MM.1S (cell line): ENCODE measurements around the gene EEF2KMT.
"Not testable (repeated sequence)": the region's sequence is repeated elsewhere in the genome, so short reads cannot be mapped to it uniquely, and the experiment has no call there.

Experiments
- DNase-seq: peaks from one replicate; pipeline ENCODE4 v3.0.0-alpha.2; 2015
- H2AFZ ChIP-seq: fragments of 300-600 bp; sonication (generic); 2 replicates; pipeline ENCODE4 v1.6.0; 2016; ENCODE audit warnings: antibody characterized with exemption, low read length
- H3F3A ChIP-seq: fragments of 300-600 bp; sonication (generic); 2 replicates; pipeline ENCODE4 v1.6.1; 2016; ENCODE audit warnings: mild to moderate bottlenecking, antibody characterized with exemption, low read length, moderate library complexity, mixed read lengths; ENCODE audit not compliant: insufficient read depth
- H3K27ac ChIP-seq: fragments of 300-600 bp; sonication (generic); 2 replicates; pipeline ENCODE4 v1.5.1; 2016; ENCODE audit warnings: mild to moderate bottlenecking, low read length
- H3K27me3 ChIP-seq: fragments of 300-600 bp; sonication (generic); replicated peaks from 2 replicates; pipeline ENCODE4 v1.6.0; 2016; ENCODE audit warnings: low read length; ENCODE audit not compliant: insufficient read depth
- H3K36me3 ChIP-seq: fragments of 300-600 bp; sonication (generic); replicated peaks from 2 replicates; pipeline ENCODE4 v1.6.1; 2016; ENCODE audit warnings: mild to moderate bottlenecking, low read length, mixed read lengths; ENCODE audit not compliant: insufficient read depth
- H3K4me1 ChIP-seq: fragments of 300-600 bp; sonication (generic); 2 replicates; pipeline ENCODE4 v1.6.1; 2016; ENCODE audit warnings: low read length, mixed read lengths
- H3K4me2 ChIP-seq: fragments of 300-600 bp; sonication (generic); 2 replicates; pipeline ENCODE4 v1.6.0; 2016; ENCODE audit warnings: low read depth, low read length
- H3K4me3 ChIP-seq: fragments of 300-600 bp; sonication (generic); 2 replicates; pipeline ENCODE4 v1.5.1; 2016; ENCODE audit warnings: low read length, mixed read lengths
- H3K79me2 ChIP-seq: fragments of 300-600 bp; sonication (generic); 2 replicates; pipeline ENCODE4 v1.6.1; 2016; ENCODE audit warnings: mixed run types, low read length, mixed read lengths
- H3K9ac ChIP-seq: fragments of 300-600 bp; sonication (generic); 2 replicates; pipeline ENCODE4 v1.6.1; 2016; ENCODE audit warnings: low read length, mixed read lengths
- H3K9me2 ChIP-seq: fragments of 300-600 bp; sonication (generic); replicated peaks from 2 replicates; pipeline ENCODE4 v1.6.1; 2016; ENCODE audit warnings: mild to moderate bottlenecking, low read length, mixed read lengths; ENCODE audit not compliant: insufficient read depth
- H3K9me3 ChIP-seq: fragments of 300-600 bp; sonication (generic); replicated peaks from 2 replicates; pipeline ENCODE4 v1.6.1; 2016; ENCODE audit warnings: mild to moderate bottlenecking, low read length, mixed read lengths; ENCODE audit not compliant: insufficient read depth
- H4K20me1 ChIP-seq: fragments of 300-600 bp; sonication (generic); 2 replicates; pipeline ENCODE4 v1.6.1; 2016; ENCODE audit warnings: mild to moderate bottlenecking, low read length, moderate library complexity, mixed read lengths; ENCODE audit not compliant: insufficient read depth

EEF2KMT gene

GRCh38 chr16:5103296-5104032 is 5.9 kb upstream of the EEF2KMT start:
- not testable (repeated sequence) for H3K79me2 ChIP-seq

DNA sequence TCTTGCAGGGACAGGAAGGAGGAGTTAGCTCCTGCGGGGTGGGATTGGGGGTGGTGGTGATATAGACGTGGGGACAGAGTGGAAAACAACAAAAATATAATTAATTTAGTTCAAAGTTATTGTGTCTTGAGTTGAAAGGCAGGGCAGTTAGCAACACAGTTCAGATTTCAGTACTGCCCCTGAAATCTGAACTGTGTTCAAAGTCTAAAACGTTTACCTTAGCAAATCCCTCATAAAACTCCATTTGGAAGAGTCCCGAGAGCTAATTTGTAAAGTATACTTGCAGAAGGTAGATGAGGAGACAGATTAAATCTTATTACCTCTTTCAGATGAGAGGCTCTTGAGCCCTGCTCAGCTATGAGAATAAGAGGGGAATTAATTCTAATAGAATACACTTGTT is 1.6 kb upstream of the EEF2KMT start:
- H3K9me2 ChIP-seq, H3K79me2 ChIP-seq, H2AFZ ChIP-seq, H3K27me3 ChIP-seq, H3K36me3 ChIP-seq, H3K4me2 ChIP-seq, H3K9ac ChIP-seq, H3K4me3 ChIP-seq, H4K20me1 ChIP-seq, H3K9me3 ChIP-seq, DNase-seq, H3K27ac ChIP-seq: not testable (repeated sequence)
- Histone ChIP-seq H3K4me1 (peaks cover 12% of the 10 kb centered on the region; the same call in 1 of the 2 replicates), H3F3A (peaks cover 18% of the 10 kb centered on the region)

More at GRCh38 chr16:5103296-5104032, 5.9 kb upstream of the EEF2KMT start:
- not testable (repeated sequence) for H3K9ac ChIP-seq, H3K4me1 ChIP-seq, H3K27me3 ChIP-seq, H3K36me3 ChIP-seq, H3K9me3 ChIP-seq, H3K4me2 ChIP-seq, H3K4me3 ChIP-seq, H3F3A ChIP-seq, H3K27ac ChIP-seq, H4K20me1 ChIP-seq, DNase-seq, H2AFZ ChIP-seq, H3K9me2 ChIP-seq

DNA sequence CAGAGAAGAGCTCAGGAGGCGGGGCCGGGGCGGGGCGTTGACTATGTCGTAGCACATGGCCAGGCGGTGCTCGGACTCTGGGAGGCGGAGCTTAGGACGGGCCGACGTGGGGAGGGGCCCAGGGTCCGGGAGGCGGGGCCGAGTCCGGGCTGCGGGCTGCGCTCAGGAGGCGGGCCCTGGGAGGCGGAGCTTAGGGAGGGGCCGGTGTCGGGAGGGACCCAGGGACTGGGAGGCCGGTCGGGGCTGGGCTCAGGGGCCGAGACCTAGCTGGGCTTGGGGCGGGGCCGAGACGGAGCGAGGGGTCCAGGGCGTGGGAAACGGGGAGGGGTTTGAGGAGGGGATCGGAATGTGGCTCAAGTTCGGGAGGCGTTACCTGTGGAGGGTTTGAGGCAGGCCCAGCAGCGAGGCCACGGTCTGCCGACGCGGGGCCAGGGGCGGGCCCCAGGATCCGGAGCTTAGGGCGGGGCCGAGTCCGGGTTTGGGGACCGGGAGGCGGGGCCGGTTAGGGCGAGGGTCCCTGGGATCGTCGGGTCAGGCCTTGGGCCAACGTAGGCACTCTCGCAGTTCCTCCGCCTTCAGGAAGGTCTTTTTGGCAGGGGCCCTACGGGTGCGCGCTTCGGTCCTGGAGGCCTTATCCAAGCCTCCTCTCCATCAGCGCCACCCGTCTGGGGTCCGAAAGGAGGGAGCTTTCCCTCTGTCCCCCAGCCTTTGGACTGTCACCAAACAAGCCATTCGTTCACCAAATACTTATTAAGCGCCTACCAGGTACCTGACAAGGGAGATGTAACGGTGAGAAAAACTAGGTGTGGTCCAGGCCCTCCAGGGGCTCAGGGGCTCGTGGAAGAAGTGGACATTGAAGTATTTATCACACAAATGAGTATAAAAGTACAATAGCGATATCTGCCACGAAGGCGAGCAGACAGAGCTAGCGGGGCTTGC is 895 bp upstream of the EEF2KMT start:
- Histone ChIP-seq H3K4me2 (peak overlapping the region; percentile 45; the same call in 1 of the 2 replicates), H3K27ac (peak overlapping the region; percentile 50; the same call in 1 of the 2 replicates), H2AFZ (peak overlapping the region; percentile 43), H3F3A (peaks cover 23% of the 10 kb centered on the region), H3K4me1 (peaks cover 17% of the 10 kb centered on the region), H3K4me3 (peak overlapping the region; percentile 64)
- not testable (repeated sequence) for H3K9me2 ChIP-seq, H3K79me2 ChIP-seq, H3K9ac ChIP-seq, H3K36me3 ChIP-seq, H3K27me3 ChIP-seq, H3K9me3 ChIP-seq, H4K20me1 ChIP-seq
- peak; percentile 53 for DNase-seq

DNA sequence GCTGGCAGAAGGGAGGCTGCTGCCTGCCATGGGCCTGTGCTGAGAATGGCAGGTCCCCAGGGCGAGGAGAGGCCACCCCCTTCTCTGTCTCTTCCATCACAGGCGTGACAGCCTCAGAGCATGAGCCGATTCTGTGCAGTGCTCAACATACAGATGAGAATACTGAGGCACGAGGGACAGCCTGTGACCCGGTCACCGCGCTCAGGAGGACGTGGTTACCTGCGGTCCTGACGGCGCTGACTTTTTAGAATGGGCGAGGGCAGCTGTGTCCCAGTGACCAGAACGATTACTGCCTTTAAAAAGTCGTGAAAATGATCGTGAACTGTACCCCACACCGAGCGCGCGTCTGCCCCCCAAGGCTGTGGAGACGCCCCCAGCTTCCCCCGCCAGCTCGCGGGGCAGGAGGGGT is 530 bp downstream of the EEF2KMT start:
- Histone ChIP-seq H3K9ac (peak overlapping the region; percentile 86), H2AFZ (peak overlapping the region; percentile 63; the same call in 1 of the 2 replicates)

DNA sequence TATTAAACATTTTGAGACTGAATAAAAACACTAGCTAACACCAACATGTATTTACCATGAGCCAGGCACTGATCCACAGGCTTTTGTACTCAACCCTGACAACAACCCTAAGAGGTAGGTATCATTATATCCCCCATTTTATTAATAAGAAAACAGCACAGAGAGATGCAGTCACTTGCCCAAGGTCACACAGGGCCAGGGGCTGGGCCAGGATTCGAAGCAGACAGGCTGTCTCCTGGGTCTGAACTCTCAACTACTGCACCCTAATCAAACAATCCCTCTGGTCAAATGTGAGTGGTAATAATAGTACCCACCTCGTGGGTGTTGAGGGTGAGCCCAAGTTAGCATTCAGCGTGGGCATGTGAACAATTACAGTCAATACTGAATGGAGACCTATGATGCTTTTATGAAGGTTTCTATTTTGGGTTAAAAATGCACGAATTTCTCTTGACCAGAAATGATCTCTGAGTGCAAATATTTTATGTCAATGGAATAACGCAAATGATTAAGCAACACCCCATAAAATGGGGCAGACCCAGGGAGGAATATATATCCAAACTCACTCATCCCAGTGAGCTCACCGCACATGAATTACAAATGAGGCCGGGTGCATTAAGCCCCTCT is 1.0 kb downstream of the EEF2KMT start:
- not testable (repeated sequence) for H2AFZ ChIP-seq, H4K20me1 ChIP-seq, H3K36me3 ChIP-seq, H3K79me2 ChIP-seq, H3K9me3 ChIP-seq, H3K9me2 ChIP-seq, DNase-seq, H3K27me3 ChIP-seq
- peak overlapping the region; percentile 74; the same call in 1 of the 2 replicates for H3K4me2 ChIP-seq
- peak overlapping the region; percentile 76 for H3K4me3 ChIP-seq
- peaks cover 23% of the 10 kb centered on the region for H3F3A ChIP-seq
- H3K9ac ChIP-seq = peak overlapping the region; percentile 86; the same call in 1 of the 2 replicates
- H3K4me1 ChIP-seq = peaks cover 21% of the 10 kb centered on the region
- peak overlapping the region; percentile 84 for H3K27ac ChIP-seq

More for the DNA sequence above, 530 bp downstream of the EEF2KMT start:
- H3K79me2 ChIP-seq, H3K9me2 ChIP-seq, H4K20me1 ChIP-seq, H3K9me3 ChIP-seq, H3K36me3 ChIP-seq, H3K27me3 ChIP-seq: not testable (repeated sequence)
- Histone ChIP-seq H3F3A (peaks cover 23% of the 10 kb centered on the region), H3K4me2 (peak overlapping the region; percentile 74; the same call in 1 of the 2 replicates), H3K4me1 (peaks cover 19% of the 10 kb centered on the region), H3K4me3 (peak overlapping the region; percentile 76), H3K27ac (peak overlapping the region; percentile 84)
- peak; percentile 40 for DNase-seq

GRCh38 chr16:5095145-5095830 is 2.3 kb downstream of the EEF2KMT start:
- not testable (repeated sequence) for H3K27me3 ChIP-seq, H3K4me3 ChIP-seq, H3K9me2 ChIP-seq, H3K79me2 ChIP-seq, H4K20me1 ChIP-seq, H2AFZ ChIP-seq, H3K9me3 ChIP-seq, H3K36me3 ChIP-seq
- peak overlapping the region; percentile 74; the same call in 1 of the 2 replicates for H3K4me2 ChIP-seq
- H3K4me1 ChIP-seq = peaks cover 21% of the 10 kb centered on the region
- DNase-seq = peak; percentile 94
- H3F3A ChIP-seq = peaks cover 23% of the 10 kb centered on the region
- peak overlapping the region; percentile 3; the same call in 1 of the 2 replicates for H3K9ac ChIP-seq
- peak overlapping the region; percentile 84 for H3K27ac ChIP-seq

- not testable (repeated sequence) for H3K4me3 ChIP-seq, H3K9ac ChIP-seq, H3K79me2 ChIP-seq, H3K36me3 ChIP-seq, H3K9me2 ChIP-seq, H2AFZ ChIP-seq, H3K9me3 ChIP-seq, H4K20me1 ChIP-seq, DNase-seq, H3K27me3 ChIP-seq
- Histone ChIP-seq H3K4me2 (peak overlapping the region; percentile 18; the same call in 1 of the 2 replicates), H3F3A (peaks cover 23% of the 10 kb centered on the region), H3K4me1 (peaks cover 21% of the 10 kb centered on the region), H3K27ac (peak overlapping the region; percentile 84; the same call in 1 of the 2 replicates)
Observed at GRCh38 chr16:5093746-5094145, 3.8 kb downstream of the EEF2KMT start.
